Measurements from ENCODE around the gene PDE3B. TPM values are rescaled to one million over a fixed set of nuclear protein-coding genes. Genes with fewer than 3 reads are reported as not detected.

PDE3B gene
- total and polyA plus RNA-seq, 2 of the 8 experiments (the other 6 are each of a cell fraction or from before 2014, with no cell fraction given), result 2.7 to 10.9 TPM

- Histone ChIP-seq H2BK20ac (ENCODE audit: low read length) (no peak overlapping the region), H2BK120ac (replicated peaks; ENCODE audit: low read depth, low read length) (no peak overlapping the region), H3K23me2 (ENCODE audit: low read depth, low read length) (no peaks in the 10 kb centered on the region), H2AK5ac (ENCODE audit: low read depth, low read length) (no peak overlapping the region), H3K56ac (replicated peaks; ENCODE audit: insufficient read length, low read depth, low read length) (no peak overlapping the region), H4K8ac (ENCODE audit: extremely low read depth, insufficient read depth, low read length) (no peak overlapping the region), H2BK12ac (ENCODE audit: low read depth, low read length) (no peak overlapping the region), H2AFZ (ENCODE audit: low read length) (no peak overlapping the region), H4K5ac (ENCODE audit: insufficient read length, low read depth, low read length) (no peak overlapping the region), H3K79me2 (ENCODE audit: control insufficient read depth in 1 of 2, insufficient read depth in 2 of 2, low read length in 2 of 2) (no peaks in the 10 kb centered on the region), H4K91ac (replicated peaks; ENCODE audit: insufficient read length, low read length) (no peak overlapping the region), H3K18ac (ENCODE audit: extremely low read depth, low read length) (no peak overlapping the region), H2BK5ac (ENCODE audit: low read depth, low read length) (no peak overlapping the region), H3K27ac (ENCODE audit: low read depth, low read length) (no peak overlapping the region), H3K4me1 (replicated peaks in 1 of 4; ENCODE audit: control insufficient read depth in 3 of 4, insufficient read depth in 4 of 4, low read length in 3 of 4) (no peaks in the 10 kb centered on the region), H3K4ac (replicated peaks; ENCODE audit: insufficient read length, low read depth, low read length) (no peak overlapping the region), H3K27me3 (replicated peaks in 1 of 4; ENCODE audit: control insufficient read depth in 3 of 4, extremely low read depth in 1 of 4, insufficient read depth in 3 of 4, low read length in 3 of 4) (no peaks in the 10 kb centered on the region), H2BK15ac (ENCODE audit: low read length) (no peak overlapping the region), H3K23ac (ENCODE audit: insufficient read length) (no peak overlapping the region), H3K14ac (ENCODE audit: insufficient read length) (no peak overlapping the region), H4K20me1 (replicated peaks in 1 of 2; ENCODE audit: control insufficient read depth in 1 of 2, insufficient read depth in 2 of 2, low read length in 2 of 2) (peaks cover 0 to 2% of the 10 kb centered on the region in 2 experiments), H3K36me3 (ENCODE audit: control insufficient read depth in 2 of 4, insufficient read depth in 4 of 4, low read length in 3 of 4) (no peaks in the 10 kb centered on the region), H3K4me2 (ENCODE audit: insufficient read depth in 1 of 2, low read depth in 2 of 2, low read length in 2 of 2) (no peak overlapping the region), H3K79me1 (ENCODE audit: low read depth, low read length) (no peaks in the 10 kb centered on the region), H3K4me3 (ENCODE audit: extremely low read depth in 1 of 4, insufficient read depth in 2 of 4, low read depth in 3 of 4, low read length in 4 of 4) (no peak overlapping the region), H3K9me3 (ENCODE audit: insufficient read depth in 2 of 2, low read depth in 1 of 2, low read length in 1 of 2) (peaks cover 0 to 5% of the 10 kb centered on the region in 2 experiments; a peak in 2 of 4 replicates), H3K9ac (replicated peaks in 1 of 4; ENCODE audit: extremely low read depth in 1 of 4, low read depth in 3 of 4, low read length in 3 of 4) (no peak overlapping the region)
- TF ChIP-seq POLR2A (IDR thresholded peaks at IDR 0.05; ENCODE audit: control extremely low read depth in 1 of 2, low read depth in 2 of 2, low read length in 2 of 2) (no peak), RAD21 (IDR thresholded peaks at IDR 0.05 in 1 of 2, conservative IDR thresholded peaks at IDR 0.05 in 1 of 2; ENCODE audit: low read depth in 2 of 2, low read length in 2 of 2) (peak; percentile 36 to 41)
- TF ChIP-seq, protein P1, sequence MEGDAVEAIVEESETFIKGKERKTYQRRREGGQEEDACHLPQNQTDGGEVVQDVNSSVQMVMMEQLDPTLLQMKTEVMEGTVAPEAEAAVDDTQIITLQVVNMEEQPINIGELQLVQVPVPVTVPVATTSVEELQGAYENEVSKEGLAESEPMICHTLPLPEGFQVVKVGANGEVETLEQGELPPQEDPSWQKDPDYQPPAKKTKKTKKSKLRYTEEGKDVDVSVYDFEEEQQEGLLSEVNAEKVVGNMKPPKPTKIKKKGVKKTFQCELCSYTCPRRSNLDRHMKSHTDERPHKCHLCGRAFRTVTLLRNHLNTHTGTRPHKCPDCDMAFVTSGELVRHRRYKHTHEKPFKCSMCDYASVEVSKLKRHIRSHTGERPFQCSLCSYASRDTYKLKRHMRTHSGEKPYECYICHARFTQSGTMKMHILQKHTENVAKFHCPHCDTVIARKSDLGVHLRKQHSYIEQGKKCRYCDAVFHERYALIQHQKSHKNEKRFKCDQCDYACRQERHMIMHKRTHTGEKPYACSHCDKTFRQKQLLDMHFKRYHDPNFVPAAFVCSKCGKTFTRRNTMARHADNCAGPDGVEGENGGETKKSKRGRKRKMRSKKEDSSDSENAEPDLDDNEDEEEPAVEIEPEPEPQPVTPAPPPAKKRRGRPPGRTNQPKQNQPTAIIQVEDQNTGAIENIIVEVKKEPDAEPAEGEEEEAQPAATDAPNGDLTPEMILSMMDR (IDR thresholded peaks at IDR 0.05; ENCODE audit: control extremely low read depth in 1 of 3, insufficient read depth in 1 of 3, low read depth in 1 of 3, low read length in 3 of 3), result peak in 2 of 3 experiments; percentile 38 to 67; a peak in 2 of 4 replicates
- 56% methylated on average over 1 of the region's 1 CpG; no CpG with 5 or more reads in 1 of the 2 experiments for WGBS, 2 experiments (ENCODE audit: extremely low coverage in 1 of 2, insufficient coverage in 1 of 2, insufficient read length in 1 of 2, insufficient replicate concordance in 2 of 2, low coverage in 1 of 2, low lambda C conversion rate in 2 of 2, missing lambda C conversion rate in 1 of 2)
- POLR2A ChIA-PET (ENCODE audit: partially characterized antibody), result interaction anchor here (0.9 kb wide), 1 partner anchor 59 kb away, joined by 4 read pairs; no protein-coding TSS in a partner anchor
- CTCF ChIA-PET (ENCODE audit: partially characterized antibody), result interaction anchor here (0.6 to 3.2 kb wide), 22 partner anchors 8 to 433 kb away, joined by 3 to 13 read pairs (median 4); partner anchors contain the start of gene CYP2R1
- no peak for DNase-seq (ENCODE audit: low read depth in 1 of 2, low spot score in 2 of 2)
- peak; percentile 78 for FAIRE-seq
Observed at GRCh38 chr11:14773755-14774154, 130.2 kb downstream of the PDE3B start.

Data from H1 (cell line).